GM18499 (cell line): ENCODE results near the gene PRMT7.

ENCODE experiments used
- ATAC-seq: cut with Tn5 transposase; IDR thresholded peaks from one replicate; pipeline ENCODE4 v1.9.1; 2021; ENCODE audit warnings: moderate number of reproducible peaks; ENCODE audit not compliant: insufficient read depth, unreplicated experiment

Gene PRMT7

DNA sequence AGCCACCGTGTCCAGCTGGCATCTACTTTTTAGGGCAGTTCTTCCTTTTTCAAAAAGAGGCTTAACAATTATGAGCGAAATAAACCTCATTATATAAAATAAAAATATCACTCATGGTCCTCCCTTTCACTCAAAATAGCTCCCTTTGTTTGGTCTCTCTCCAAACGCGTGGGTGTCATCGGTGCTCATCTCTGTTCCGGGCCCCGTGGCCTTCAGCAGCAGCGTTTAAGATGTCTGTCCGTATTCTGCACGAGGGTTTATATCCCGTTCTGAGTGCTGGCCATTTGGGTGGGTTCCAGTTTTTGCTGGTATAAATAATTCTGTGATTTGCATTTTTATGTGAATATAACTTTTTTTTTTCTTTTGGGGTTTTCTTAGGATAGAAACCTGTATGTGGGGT lies 33.4 kb downstream of the PRMT7 start:
- ATAC-seq, result no peak

DNA sequence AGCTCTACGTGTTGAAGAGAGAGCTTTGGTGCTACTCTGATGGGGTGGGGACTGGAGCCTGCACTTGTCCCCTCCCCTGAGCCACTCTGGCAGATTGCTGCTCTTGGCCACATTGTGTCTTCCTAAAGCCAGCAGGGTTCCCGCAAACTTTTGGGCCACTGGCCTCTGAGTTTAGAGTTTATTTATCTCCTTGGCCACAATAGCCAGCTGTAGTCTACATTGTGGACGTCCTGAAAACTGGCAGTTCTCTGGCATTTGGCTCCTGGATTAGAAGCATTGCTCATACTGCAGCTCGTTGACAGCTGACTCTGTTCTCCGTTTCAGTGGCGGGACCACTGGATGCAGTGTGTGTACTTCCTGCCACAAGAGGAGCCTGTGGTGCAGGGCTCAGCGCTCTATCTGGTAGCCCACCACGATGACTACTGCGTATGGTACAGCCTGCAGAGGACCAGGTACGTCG lies 34.6 kb downstream of the PRMT7 start:
- ATAC-seq, result no peak

DNA sequence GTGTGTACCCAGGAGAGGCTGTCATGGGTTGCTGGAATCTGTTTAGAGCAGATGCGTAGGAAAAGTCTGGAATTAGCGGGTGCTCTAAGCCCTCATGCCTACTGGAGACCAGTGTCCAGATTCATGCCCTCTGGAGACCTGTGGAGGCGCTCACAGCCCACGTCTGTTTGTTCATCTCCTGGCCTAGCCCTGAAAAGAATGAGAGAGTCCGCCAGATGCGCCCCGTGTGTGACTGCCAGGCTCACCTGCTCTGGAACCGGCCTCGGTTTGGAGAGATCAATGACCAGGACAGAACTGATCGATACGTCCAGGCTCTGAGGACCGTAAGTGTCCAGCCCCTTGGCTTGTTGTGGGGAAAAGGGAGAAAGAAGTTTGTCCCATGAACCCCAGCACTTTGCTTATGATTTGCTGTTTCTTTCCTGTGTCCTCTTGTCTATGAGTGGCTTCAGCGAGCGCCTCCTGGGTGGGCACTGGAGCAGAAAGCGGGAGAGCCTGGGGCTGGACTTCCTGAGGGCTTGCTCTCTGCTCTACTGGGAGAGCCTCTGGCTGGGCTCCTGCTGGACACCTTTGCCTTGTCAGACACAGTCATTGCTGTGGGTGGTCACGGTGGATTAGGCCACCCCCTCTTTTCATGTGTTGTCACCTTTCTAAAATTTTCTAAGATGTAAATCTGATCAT lies 35.3 kb downstream of the PRMT7 start:
- ATAC-seq, result no peak

DNA sequence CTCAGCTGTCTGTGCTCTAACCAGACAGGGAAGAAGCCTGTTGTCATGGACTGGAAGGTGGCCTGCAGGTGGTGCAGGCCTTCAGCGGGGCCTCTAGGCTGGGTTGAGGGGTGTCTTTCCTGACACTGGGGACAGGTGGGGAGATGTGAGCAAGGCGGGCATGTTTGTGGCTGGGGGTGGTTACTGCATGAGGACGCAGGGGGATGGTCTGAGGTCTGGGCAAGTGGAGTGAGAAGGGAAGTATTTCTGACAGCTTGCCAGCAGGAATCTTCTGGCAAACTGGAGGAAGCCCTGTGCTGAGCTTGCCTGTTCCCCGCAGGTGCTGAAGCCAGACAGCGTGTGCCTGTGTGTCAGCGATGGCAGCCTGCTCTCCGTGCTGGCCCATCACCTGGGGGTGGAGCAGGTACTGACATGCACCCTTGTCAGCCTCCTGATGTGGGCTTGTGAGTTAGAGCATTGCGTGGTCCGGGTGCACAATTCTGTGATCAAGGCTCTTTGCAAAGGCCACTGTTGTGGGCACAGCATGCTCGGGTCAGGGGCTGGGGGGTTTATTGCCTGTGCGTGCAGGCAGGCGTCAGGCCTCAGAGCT lies 36.2 kb downstream of the PRMT7 start:
- ATAC-seq, result no peak

DNA sequence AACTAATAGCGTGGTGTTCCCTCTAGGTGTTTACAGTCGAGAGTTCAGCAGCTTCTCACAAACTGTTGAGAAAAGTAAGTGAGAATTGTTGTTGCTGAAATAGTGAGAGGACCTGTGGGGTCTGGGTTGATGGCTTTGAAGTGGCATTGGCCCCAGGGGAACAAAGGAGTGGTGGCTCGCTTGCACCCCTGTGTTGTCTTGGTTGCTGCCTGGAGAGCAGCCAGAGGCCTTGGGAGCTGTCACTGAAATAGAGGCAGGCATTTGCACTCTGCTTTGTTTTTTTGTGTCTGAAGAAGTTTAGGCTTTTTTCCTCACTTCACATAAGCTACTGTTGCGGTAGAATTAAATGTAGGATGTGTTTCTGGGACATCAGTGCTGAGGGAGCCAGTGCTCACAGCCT lies 36.8 kb downstream of the PRMT7 start:
- ATAC-seq, result no peak

DNA sequence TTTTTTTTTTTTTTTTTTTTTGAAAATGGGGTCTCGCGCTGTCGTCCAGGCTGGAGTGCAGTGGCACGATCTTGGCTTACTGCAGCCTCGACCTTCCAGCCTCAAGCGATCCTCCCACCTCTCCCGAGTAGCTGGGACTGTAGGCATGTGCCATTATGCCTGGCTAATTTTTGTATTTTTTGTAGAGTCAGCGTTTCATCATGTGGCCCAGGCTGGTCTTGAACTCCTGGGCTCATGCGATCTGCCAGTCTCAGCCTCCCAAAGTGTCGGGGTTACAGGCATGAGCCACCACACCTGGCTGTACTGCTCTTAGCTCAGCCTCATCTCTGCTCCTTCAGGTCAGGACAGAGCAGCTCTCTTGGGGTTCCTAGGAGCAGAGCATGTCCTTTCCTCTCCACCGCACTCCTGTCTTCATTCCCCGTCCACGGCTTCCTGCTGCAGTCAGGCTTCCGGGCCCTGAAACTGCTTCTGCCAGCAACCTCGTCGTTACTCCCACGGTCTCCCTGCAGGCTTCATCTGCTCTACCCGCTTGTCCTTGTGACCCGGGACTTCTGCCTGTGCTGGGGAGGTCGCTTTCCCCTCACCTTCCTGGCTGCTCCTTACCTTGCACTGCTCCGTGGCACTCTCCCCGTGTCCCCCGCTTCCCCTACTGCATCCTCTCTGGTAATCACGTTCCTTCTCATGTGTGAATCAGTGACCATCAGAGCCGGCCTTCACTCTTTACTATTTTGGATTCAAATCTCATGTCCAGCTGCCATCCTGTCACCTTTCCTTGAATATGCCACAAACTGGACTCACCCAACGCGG lies 38.0 kb downstream of the PRMT7 start:
- no peak for ATAC-seq

DNA sequence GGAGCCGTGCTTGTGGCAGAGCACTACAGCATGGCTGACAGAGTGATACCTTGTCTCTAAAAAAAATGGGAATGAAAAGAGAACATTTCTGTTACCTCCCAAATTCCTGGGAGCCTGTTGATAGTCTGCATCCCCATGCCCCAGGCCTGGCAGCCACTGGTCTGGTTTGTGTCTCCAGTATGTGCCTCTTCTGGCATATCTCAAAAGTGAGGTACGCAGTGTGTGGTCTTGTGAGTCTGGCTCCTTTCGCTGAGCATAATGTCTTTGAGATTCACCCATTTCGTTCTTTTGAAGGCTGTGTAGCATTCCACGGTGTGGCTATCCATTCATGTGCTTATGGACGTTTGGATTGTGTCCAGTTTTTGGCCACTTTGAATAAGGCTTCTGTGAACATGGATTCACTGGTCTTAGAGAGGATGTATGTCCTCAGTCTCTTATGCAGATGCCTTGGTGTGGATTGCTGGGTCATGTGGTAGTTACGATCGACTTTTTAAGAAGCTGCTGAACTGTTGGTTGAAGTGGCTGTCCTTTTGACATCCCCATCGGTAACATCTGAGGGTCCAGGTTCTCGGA lies 39.1 kb downstream of the PRMT7 start:
- ATAC-seq, result no peak

DNA sequence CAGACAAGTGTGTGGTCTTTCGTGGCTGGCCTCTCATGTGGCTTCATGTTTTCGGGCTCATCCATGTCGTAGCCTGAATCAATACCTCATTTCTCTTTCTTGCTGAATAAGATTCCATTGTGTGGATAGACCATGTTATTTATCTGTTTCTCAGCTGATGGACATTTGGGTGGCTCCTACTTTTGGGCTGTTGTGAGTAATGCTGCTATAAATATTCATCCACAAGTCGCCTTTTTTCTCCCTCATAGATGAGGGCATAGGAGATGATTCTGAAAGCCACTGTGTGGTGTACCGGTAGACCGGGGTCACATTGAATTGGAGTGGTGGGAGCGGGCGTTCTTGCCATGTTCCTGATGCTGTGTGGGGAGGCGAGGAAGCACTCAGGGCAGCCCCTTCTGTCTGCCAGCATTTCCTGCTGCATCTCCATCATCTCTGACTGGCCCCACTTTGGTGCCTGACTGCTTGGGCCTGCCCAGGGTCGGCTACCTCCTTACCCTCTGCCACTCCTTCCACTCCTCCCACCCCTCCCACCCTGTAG lies 40.1 kb downstream of the PRMT7 start:
- no peak for ATAC-seq

DNA sequence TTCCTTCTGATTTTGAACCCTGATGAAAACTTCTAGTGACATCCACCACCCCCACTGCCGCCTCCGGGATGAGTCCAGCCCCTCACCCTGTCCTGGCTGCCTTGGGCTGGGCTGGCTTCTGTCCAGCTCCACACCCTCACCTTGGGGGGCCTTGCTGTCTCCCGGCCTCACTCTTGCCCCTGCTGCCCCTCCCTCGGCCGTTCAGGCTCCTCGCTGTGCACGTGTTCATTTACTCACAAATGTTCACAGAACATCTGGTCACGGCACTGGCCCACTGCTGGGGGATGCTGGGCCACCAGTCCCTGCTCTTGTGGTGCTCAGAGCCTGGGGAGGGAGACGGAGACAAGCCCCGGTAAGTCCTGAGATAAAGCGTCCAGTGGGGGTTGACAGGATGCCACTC lies 40.6 kb downstream of the PRMT7 start:
- ATAC-seq, result no peak

DNA sequence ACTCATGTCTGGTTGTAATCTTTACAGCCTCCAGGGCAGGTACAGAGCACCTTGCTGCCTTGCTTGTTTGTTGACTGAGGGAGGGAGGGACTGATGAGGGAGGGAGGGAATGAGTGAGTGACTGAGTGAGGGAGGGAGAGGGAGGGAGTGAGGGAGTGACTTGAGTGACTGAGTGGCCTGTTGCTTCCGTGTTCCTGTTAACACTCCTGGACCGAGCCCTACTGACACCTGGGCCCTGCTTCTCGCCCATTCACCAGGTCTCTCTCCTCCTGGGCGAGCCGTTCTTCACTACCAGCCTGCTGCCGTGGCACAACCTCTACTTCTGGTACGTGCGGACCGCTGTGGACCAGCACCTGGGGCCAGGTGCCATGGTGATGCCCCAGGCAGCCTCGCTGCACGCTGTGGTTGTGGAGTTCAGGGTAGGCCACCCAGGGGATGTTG lies 41.2 kb downstream of the PRMT7 start:
- no peak for ATAC-seq

DNA sequence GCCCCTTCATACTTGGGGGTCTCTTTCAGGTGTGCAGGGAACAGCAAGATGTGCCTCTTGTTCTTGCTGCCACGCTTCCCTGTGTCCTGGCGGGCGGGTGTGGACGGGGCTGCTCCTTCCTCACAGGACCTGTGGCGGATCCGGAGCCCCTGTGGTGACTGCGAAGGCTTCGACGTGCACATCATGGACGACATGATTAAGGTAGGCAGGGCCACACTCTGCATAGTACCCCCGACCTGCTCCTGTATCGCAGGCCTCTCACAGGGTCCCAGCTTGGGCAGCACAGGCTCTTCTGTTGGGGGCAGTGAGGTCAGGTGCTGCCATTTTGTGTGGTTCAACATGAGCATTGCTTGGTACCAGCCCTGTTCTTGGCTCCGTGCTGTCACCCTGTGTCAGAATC lies 42.5 kb downstream of the PRMT7 start:
- ATAC-seq, result no peak

DNA sequence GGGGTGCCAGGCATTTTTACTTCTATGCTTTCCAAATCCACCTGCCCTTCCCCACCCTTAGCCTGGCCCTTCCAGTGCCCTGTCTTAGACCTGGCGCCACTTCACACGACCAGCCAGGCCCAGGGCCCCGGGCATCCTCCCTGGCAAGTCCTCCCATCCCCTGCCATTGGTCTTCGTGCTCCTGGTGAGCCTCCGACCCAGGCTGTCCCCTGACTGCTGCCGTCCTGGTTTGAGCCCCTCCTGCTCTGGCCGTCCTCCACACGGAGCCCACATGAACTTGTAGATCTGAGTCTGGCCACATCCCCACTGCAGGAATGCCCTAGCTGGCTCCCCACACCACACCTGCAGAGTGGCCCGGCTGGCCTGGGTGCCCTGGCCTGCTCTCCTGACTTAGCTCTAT lies 44.0 kb downstream of the PRMT7 start:
- no peak for ATAC-seq

DNA sequence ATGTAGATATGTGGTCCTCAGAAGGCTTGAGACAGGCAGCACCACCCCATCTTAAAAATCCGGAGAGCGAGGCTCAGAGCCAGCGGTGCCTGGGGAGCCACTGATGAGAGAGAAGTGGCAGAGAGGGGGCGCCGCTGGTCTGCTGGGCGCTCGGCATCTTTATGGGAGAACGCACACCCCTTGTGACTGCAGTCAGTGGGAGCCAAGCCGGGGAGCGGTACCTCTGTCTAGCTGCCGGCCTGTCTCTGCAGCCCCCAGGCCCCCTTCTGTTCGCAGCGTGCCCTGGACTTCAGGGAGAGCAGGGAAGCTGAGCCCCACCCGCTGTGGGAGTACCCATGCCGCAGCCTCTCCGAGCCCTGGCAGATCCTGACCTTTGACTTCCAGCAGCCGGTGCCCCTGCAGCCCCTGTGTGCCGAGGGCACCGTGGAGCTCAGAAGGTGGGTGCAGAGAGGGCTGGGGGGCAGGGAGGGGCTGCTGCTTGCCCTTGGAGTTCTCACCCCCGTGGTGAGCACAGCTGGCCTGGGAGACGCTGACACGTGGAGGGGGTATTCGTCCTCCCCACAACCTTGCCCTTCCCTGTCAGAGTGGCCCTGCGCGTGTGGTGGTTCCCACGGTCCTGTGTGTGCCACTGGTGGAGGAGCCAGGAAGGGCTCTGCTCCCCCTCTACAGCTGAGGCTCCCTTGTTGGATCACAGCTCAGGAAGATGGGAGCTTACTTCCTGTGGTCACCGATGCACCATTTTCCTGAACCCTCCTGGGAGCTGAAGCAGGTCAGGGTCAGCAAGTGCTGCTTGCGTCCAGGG lies 44.8 kb downstream of the PRMT7 start:
- no peak for ATAC-seq

DNA sequence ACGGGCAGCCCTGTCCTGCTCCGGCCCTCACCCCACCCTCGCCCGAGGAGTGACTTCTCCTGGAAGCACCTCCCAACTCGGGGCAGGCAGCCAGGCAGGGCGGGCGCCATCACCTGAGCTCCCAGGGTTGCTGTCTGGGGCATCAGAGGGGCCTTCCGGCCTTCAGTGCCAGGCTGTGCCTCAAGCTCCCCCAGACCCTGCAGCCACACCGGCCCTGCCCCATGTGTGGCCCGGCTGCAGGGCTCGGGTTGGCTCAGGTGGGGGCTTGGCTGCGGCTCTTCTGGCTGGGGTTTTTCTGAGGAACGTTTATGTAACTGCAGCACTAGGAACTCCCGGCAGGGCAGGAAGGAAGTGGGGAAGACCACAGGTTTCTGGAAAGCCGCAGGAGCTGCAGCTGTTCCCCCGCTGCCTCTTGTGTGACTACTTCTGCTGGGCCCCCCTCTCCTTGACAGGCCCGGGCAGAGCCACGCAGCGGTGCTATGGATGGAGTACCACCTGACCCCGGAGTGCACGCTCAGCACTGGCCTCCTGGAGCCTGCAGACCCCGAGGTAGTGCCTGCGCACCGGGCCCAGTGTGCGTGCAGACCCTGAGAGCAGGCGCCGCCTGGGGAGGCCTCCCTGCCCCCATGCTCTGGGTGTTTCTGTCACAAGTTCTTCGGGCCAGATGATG lies 45.6 kb downstream of the PRMT7 start:
- ATAC-seq, result no peak

DNA sequence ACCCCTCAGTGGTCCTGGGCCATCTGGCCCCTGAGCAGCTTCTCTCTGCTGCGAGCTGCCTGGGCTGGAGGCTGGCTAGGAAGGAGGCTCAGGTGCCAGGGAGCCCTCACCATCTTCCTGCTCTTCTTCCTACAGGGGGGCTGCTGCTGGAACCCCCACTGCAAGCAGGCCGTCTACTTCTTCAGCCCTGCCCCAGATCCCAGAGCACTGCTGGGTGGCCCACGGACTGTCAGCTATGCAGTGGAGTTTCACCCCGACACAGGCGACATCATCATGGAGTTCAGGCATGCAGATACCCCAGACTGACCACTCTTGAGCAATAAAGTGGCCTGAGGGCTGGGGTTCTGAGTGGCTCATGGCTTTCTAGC lies 46.1 kb downstream of the PRMT7 start:
- no peak for ATAC-seq

DNA sequence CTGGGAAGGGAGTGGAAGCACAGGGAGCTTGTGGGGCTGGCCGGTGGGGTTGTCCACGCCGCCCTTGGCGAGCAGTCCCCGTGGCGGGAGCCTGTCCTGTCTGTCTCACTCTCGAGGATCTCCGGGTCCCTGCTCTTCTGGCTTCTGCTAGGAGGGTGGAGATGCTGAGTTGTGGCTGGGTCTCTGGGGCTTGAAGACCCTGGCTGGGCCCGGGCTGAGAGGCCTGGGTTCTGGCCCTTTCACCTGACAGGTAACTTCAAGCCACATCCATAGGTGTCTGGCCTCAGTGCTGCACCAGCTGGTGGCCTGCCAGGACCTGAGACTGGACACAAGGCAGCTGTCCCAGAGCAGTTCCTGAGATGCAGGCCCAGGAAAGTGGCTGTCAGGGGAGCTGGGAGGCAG lies 46.7 kb downstream of the PRMT7 start:
- ATAC-seq, result no peak

DNA sequence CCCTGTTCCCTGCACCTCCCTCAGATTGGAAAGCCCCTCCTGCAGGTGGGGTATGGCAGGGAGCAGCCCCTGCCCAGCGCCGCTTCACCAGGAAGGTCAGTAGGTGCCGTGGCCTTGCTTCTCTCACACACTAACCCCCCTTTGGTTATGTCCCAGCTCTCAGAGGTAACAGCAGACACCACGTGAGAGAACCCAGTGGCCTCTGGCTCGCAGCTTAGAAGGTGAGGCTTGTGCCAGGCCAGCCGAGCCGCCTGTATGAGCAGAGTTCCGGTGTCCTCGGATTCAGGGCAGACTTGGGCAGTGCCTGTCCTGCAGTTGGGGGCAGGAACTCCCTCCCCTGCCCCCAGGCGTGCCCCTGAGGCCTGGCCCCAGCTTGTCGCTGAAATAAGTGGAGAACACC lies 47.1 kb downstream of the PRMT7 start:
- ATAC-seq, result no peak

DNA sequence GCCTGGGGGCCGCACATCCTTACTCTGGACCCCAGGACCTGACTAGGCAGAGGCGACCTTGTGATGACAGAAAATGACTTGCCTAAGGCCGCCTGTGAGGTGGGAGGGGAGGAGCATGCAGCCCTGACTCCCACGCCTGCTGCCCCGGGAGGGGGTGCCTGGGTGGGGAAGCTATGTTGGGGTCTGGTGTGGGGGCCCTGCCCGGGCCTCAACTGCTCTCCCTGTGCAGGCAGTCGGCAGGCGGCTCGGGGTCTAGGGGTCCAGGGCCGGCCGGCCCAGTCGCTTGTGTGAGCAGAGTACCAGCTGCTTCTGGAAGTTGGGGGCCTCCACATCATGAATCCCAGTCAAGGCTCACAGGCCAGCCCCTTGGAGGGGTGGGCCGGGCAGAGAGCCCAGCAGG lies 48.1 kb downstream of the PRMT7 start:
- no peak for ATAC-seq

DNA sequence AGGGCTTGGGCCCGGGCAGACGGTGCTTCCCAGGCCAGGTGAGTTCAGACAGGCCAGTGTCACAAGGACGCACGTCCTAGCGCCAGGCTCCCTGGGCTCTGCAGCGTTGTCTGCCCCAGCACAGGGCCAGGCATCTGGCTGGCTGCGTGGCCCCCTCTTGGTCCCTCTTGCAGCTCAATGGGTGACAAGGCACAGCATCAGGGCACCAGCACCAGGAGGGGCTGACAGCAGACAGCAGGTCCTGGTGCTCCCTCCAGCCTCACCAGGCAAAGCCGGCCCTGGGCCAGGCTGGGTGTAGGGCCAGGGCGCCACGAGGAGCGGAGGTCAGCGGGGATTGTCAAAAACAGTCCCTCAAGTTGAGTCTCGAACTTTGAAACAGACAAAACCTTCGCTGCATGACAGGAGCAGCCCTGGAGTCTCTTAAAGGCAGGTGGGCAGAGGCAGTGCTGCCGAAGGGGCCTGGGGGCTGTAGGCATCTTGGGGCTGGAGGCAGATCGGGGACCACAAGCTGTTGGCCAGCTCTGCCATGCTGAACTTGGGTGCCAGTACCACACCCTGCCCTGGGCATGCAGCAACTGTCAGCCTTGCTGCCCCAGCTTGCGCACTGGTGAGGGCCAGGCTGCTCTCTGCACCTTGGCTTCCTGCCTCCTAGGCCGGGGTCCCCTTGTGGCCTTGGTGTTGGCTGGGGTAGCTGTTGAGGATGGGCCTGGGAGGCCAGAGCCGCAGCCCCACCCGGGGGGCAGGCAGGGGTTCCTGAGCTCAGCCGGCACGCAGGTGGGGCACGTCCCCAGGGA lies 48.8 kb downstream of the PRMT7 start:
- no peak for ATAC-seq
